Osteoblast (primary cell): ENCODE results near the gene LTBP1. TPM values are rescaled to one million over a fixed set of nuclear protein-coding genes. Genes with fewer than 3 reads are reported as not detected.

Experiments used
- DNase-seq: peaks from one replicate; pipeline ENCODE4 v3.0.0; 2011; ENCODE audit warnings: low spot score, mixed read lengths; ENCODE audit not compliant: insufficient read length; ENCODE audit errors: missing footprints
- H2AFZ ChIP-seq: 2 replicates; pipeline ENCODE4 v1.6.0; 2011; ENCODE audit warnings: mild to moderate bottlenecking, low read length
- H3K27ac ChIP-seq: 2 replicates; pipeline ENCODE4 v1.5.1; 2011; ENCODE audit warnings: mild to moderate bottlenecking, low read depth, low read length, moderate library complexity
- H3K27me3 ChIP-seq: 2 replicates; pipeline ENCODE4 v1.6.0; 2012; ENCODE audit warnings: mild to moderate bottlenecking, control low read depth, inconsistent platforms, low read length, moderate library complexity; ENCODE audit not compliant: insufficient read depth
- H3K36me3 ChIP-seq: 2 replicates; pipeline ENCODE4 v1.5.1; 2011; ENCODE audit warnings: mild to moderate bottlenecking, low read length, control low read depth, moderate library complexity; ENCODE audit not compliant: insufficient read depth
- H3K4me1 ChIP-seq: 2 replicates; pipeline ENCODE4 v1.5.1; 2011; ENCODE audit warnings: mild to moderate bottlenecking, low read length, control low read depth, moderate library complexity; ENCODE audit not compliant: insufficient read depth
- H3K4me2 ChIP-seq: 2 replicates; pipeline ENCODE4 v1.6.0; 2011; ENCODE audit warnings: mild to moderate bottlenecking, low read length; ENCODE audit not compliant: insufficient read depth
- H3K4me3 ChIP-seq: fragments of 200-600 bp; sonication (generic); 3 replicates; pipeline ENCODE4 v1.5.1; 2012; ENCODE audit warnings: mild to moderate bottlenecking, low read length, inconsistent platforms; ENCODE audit not compliant: insufficient read depth
- H3K79me2 ChIP-seq: 2 replicates; pipeline ENCODE4 v1.6.0; 2012; ENCODE audit warnings: mild to moderate bottlenecking, low read length, control low read depth, inconsistent platforms; ENCODE audit not compliant: insufficient read depth
- H3K9me3 ChIP-seq: 2 replicates; pipeline ENCODE4 v1.5.1; 2011; ENCODE audit warnings: low read depth, low read length, control low read depth
- H4K20me1 ChIP-seq: 2 replicates; pipeline ENCODE4 v1.6.0; 2012; ENCODE audit warnings: mild to moderate bottlenecking, low read length, control low read depth; ENCODE audit not compliant: insufficient read depth
- CTCF ChIP-seq: IDR thresholded peaks from 2 replicates; pipeline ENCODE4 v1.5.1; 2011; ENCODE audit warnings: mild to moderate bottlenecking, low read depth, low read length, moderate library complexity; ENCODE audit errors: extremely low read depth
- total RNA-seq: library from RNA; depleted of rRNA; stranded (reverse); fragments of >200 nt; gene quantifications from 2 replicates; pipeline ENCODE4 v1.2.3, GENCODE V29; 2012

Gene LTBP1, protein sequence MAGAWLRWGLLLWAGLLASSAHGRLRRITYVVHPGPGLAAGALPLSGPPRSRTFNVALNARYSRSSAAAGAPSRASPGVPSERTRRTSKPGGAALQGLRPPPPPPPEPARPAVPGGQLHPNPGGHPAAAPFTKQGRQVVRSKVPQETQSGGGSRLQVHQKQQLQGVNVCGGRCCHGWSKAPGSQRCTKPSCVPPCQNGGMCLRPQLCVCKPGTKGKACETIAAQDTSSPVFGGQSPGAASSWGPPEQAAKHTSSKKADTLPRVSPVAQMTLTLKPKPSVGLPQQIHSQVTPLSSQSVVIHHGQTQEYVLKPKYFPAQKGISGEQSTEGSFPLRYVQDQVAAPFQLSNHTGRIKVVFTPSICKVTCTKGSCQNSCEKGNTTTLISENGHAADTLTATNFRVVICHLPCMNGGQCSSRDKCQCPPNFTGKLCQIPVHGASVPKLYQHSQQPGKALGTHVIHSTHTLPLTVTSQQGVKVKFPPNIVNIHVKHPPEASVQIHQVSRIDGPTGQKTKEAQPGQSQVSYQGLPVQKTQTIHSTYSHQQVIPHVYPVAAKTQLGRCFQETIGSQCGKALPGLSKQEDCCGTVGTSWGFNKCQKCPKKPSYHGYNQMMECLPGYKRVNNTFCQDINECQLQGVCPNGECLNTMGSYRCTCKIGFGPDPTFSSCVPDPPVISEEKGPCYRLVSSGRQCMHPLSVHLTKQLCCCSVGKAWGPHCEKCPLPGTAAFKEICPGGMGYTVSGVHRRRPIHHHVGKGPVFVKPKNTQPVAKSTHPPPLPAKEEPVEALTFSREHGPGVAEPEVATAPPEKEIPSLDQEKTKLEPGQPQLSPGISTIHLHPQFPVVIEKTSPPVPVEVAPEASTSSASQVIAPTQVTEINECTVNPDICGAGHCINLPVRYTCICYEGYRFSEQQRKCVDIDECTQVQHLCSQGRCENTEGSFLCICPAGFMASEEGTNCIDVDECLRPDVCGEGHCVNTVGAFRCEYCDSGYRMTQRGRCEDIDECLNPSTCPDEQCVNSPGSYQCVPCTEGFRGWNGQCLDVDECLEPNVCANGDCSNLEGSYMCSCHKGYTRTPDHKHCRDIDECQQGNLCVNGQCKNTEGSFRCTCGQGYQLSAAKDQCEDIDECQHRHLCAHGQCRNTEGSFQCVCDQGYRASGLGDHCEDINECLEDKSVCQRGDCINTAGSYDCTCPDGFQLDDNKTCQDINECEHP (N-terminal part only)
- 158 and 224 TPM in 2 replicates for total RNA-seq

DNA sequence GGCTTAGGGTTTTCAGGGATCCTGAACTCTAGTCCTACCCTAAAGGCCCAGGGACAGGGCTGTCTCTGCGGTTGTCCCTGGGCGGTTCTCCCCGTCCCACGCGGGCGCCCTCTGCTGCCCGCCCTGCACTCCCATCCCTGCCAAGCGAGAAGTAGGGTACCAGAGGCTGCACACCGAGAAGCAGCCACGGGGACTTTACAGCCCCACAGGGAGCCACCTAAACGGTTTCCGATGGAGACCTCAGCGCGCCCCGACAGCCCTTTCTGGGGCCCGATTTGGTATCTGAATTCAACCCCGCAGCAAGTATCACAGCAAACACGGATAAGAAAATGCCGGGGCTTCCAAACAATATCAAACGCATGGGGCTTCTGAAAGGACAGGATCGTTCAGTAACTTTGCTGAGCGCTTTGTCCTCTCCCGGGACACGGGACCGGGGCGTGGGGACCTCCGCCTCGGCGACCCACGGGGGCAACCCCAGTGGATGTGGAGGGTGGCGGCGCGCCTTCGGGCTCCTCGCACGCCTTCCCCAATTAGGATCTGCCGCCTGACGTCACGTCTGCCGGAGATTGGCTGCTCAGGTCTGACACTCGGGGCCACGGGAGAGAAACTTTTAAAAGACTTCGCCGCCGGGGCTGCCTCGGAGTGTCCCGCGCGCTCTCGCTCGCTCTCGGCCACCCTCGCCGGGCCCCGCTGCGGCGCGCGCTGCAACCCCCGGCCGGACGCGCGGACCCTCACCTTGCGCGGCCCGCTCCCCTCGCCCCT lies at the start of gene LTBP1:
LTBP1 (plus strand) TSS at position 640 of the 762 bp plus-strand sequence. CDS start 372 bp downstream, outside the sequence.
- TF ChIP-seq CTCF, result peak; percentile 82
- Histone ChIP-seq H3K27me3 (no peaks in the 10 kb centered on the region), H3K79me2 (no peaks in the 10 kb centered on the region), H3K4me2 (peak within 1 kb of the TSS; percentile 90), H2AFZ (peak within 1 kb of the TSS; percentile 92), H3K4me1 (no peaks in the 10 kb centered on the region), H3K27ac (peak within 1 kb of the TSS; percentile 41), H3K4me3 (peak within 1 kb of the TSS; percentile 82), H3K9me3 (no peaks in the 10 kb centered on the region), H4K20me1 (no peaks in the 10 kb centered on the region), H3K36me3 (no peaks in the 10 kb centered on the region)
- peak; percentile 98 for DNase-seq

DNA sequence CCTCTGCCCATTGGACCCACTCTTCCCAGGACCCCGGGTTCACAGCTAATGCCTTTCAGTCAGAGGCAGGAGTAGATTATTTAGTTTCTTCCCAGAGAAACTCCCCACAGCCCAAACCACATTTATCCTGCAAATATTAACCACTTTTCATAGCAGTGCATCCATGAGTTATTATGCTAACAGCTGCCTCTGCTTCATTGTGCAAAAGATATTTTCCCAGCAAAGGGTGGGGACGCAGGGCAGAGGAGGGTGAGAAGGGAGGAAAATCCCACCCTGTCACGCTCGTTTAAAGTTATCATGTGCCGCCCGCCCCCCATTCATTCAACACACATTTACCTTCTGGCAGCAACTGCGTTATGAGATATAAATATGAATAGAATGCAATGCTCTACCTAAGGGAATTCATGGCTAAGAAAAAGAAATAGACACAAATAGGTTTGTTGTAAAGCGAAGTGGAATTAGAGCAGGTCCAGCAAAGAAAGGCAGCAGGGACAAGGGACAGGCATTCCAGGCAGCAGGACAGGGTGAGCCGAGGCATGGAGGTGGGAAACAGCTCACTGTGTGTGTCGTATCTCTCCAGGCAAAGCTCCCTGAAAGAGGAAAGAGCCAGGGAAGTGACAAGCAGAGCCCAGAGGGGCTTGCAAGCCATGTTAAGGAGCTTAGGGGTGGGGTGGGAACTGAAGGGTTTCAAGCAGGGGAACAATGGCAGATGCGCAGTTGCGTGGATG lies 46.3 kb upstream of the LTBP1 start:
- Histone ChIP-seq H3K79me2 (no peaks in the 10 kb centered on the region), H3K4me1 (peaks cover 3% of the 10 kb centered on the region), H3K4me3 (no peak overlapping the region), H3K27ac (no peak overlapping the region), H3K27me3 (peaks cover 10% of the 10 kb centered on the region), H3K4me2 (no peak overlapping the region), H2AFZ (no peak overlapping the region), H3K36me3 (no peaks in the 10 kb centered on the region), H4K20me1 (no peaks in the 10 kb centered on the region), H3K9me3 (no peaks in the 10 kb centered on the region)
- no peak for TF ChIP-seq CTCF
- no peak for DNase-seq

GRCh38 chr2:32901313-32901712 lies 45.4 kb upstream of the LTBP1 start:
- Histone ChIP-seq H3K79me2 (no peaks in the 10 kb centered on the region), H3K4me1 (no peaks in the 10 kb centered on the region), H4K20me1 (no peaks in the 10 kb centered on the region), H3K4me2 (no peak overlapping the region), H3K36me3 (no peaks in the 10 kb centered on the region), H3K4me3 (no peak overlapping the region), H2AFZ (no peak overlapping the region), H3K9me3 (no peaks in the 10 kb centered on the region), H3K27me3 (peaks cover 10% of the 10 kb centered on the region), H3K27ac (no peak overlapping the region)
- DNase-seq, result no peak
- no peak for TF ChIP-seq CTCF
